ENCODE data around the gene IGSF8.

- no peak for TF ChIP-seq CTCF (IDR thresholded peaks at IDR 0.05)
- no peak for TF ChIP-seq POLR2A (IDR thresholded peaks at IDR 0.05)
Observed at GRCh38 chr1:160096274-160097116, 1.9 kb downstream of the IGSF8 start.

Measured in thyroid gland (tissue), 4 donors.